ENCODE data around the gene RSAD1. TPM values are rescaled to one million over a fixed set of nuclear protein-coding genes. Genes with fewer than 3 reads are reported as not detected.

Gene RSAD1
- total RNA-seq, 1 donor from 2014 or later: 37.3 TPM

GRCh38 chr17:50513495-50513894 is 34.8 kb downstream of the RSAD1 start:
- no peak for TF ChIP-seq POLR2AphosphoS5 (IDR thresholded peaks at IDR 0.05; ENCODE audit: insufficient read depth in 1 of 2, low read depth in 1 of 2)
- no peak for TF ChIP-seq POLR2A (IDR thresholded peaks at IDR 0.05)
- TF ChIP-seq CTCF (IDR thresholded peaks at IDR 0.05): no peak
- DNase-seq (ENCODE audit: extremely low spot score in 2 of 2): no peak
- no peaks in the 10 kb centered on the region for H3K9me3 ChIP-seq
- no peaks in the 10 kb centered on the region for H3K27me3 ChIP-seq
- H3K4me3 ChIP-seq: no peak overlapping the region
- no peaks in the 10 kb centered on the region for H3K36me3 ChIP-seq
- intact Hi-C loops (cut with DNase I): no loop called here
- peaks cover 21% of the 10 kb centered on the region for H3K4me1 ChIP-seq
- H3K27ac ChIP-seq: no peak overlapping the region

- Histone ChIP-seq H3K9me3 (no peaks in the 10 kb centered on the region), H3K4me1 (peaks cover 12% of the 10 kb centered on the region), H3K27ac (no peak overlapping the region), H3K27me3 (no peaks in the 10 kb centered on the region), H3K36me3 (no peaks in the 10 kb centered on the region), H3K4me3 (no peak overlapping the region)
- DNase-seq (ENCODE audit: extremely low spot score in 2 of 2): no peak
- no peak for TF ChIP-seq POLR2AphosphoS5 (IDR thresholded peaks at IDR 0.05; ENCODE audit: insufficient read depth in 1 of 2, low read depth in 1 of 2)
- no peak for TF ChIP-seq CTCF (IDR thresholded peaks at IDR 0.05)
- TF ChIP-seq POLR2A (IDR thresholded peaks at IDR 0.05): no peak
- intact Hi-C loops (cut with DNase I): no loop called here
Observed at GRCh38 chr17:50514388-50514787, 35.7 kb downstream of the RSAD1 start.

- Histone ChIP-seq H3K9me3 (no peaks in the 10 kb centered on the region), H3K27me3 (no peaks in the 10 kb centered on the region), H3K36me3 (no peaks in the 10 kb centered on the region), H3K4me1 (peaks cover 8% of the 10 kb centered on the region), H3K4me3 (no peak overlapping the region), H3K27ac (no peak overlapping the region)
- no peak for DNase-seq (ENCODE audit: extremely low spot score in 2 of 2)
- intact Hi-C loops (cut with DNase I): no loop called here
- no peak for TF ChIP-seq POLR2AphosphoS5 (IDR thresholded peaks at IDR 0.05; ENCODE audit: insufficient read depth in 1 of 2, low read depth in 1 of 2)
- TF ChIP-seq CTCF (IDR thresholded peaks at IDR 0.05): no peak
- no peak for TF ChIP-seq POLR2A (IDR thresholded peaks at IDR 0.05)
Observed at GRCh38 chr17:50514936-50515702, 36.5 kb downstream of the RSAD1 start.

GRCh38 chr17:50517011-50517410 is 38.4 kb downstream of the RSAD1 start:
- no peak overlapping the region for H3K27ac ChIP-seq
- no peak for DNase-seq (ENCODE audit: extremely low spot score in 2 of 2)
- H3K4me1 ChIP-seq: peaks cover 8% of the 10 kb centered on the region
- H3K36me3 ChIP-seq: no peaks in the 10 kb centered on the region
- intact Hi-C loops (cut with DNase I): no loop called here
- no peak for TF ChIP-seq POLR2AphosphoS5 (IDR thresholded peaks at IDR 0.05; ENCODE audit: insufficient read depth in 1 of 2, low read depth in 1 of 2)
- TF ChIP-seq POLR2A (IDR thresholded peaks at IDR 0.05): no peak
- TF ChIP-seq CTCF (IDR thresholded peaks at IDR 0.05): no peak
- H3K4me3 ChIP-seq: no peak overlapping the region
- no peaks in the 10 kb centered on the region for H3K9me3 ChIP-seq
- H3K27me3 ChIP-seq: no peaks in the 10 kb centered on the region

Measured in vagina (tissue), 2 donors.